ENCODE results near the gene CAMK2N1. TPM values are rescaled to one million over a fixed set of nuclear protein-coding genes. Genes with fewer than 3 reads are reported as not detected.

The CAMK2N1 gene
- total RNA-seq, 1 donor from 2014 or later = 0.18 TPM

- no peak overlapping the region for H3K27ac Mint-ChIP-seq
- POLR2A ChIA-PET = no interaction called here
- CTCF ChIA-PET = interaction anchor here (0.6 to 2.6 kb wide), 12 partner anchors 8 to 576 kb away, joined by 3 to 56 read pairs (median 3); partner anchors contain the start of gene CAMK2N1
- TF ChIP-seq, protein P1, sequence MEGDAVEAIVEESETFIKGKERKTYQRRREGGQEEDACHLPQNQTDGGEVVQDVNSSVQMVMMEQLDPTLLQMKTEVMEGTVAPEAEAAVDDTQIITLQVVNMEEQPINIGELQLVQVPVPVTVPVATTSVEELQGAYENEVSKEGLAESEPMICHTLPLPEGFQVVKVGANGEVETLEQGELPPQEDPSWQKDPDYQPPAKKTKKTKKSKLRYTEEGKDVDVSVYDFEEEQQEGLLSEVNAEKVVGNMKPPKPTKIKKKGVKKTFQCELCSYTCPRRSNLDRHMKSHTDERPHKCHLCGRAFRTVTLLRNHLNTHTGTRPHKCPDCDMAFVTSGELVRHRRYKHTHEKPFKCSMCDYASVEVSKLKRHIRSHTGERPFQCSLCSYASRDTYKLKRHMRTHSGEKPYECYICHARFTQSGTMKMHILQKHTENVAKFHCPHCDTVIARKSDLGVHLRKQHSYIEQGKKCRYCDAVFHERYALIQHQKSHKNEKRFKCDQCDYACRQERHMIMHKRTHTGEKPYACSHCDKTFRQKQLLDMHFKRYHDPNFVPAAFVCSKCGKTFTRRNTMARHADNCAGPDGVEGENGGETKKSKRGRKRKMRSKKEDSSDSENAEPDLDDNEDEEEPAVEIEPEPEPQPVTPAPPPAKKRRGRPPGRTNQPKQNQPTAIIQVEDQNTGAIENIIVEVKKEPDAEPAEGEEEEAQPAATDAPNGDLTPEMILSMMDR (IDR thresholded peaks at IDR 0.05) = peak; percentile 95
- H3K4me3 Mint-ChIP-seq = no peak overlapping the region
- intact Hi-C loops (cut with micrococcal nuclease) = loop anchor here (1.0 to 10.0 kb wide), 9 partner anchors 117 to 609 kb away; partner anchors contain the start of gene OTUD3
- peak; percentile 96 for ATAC-seq (ENCODE audit: low read depth)
- H3K4me1 Mint-ChIP-seq = peaks cover 4% of the 10 kb centered on the region
- DNase-seq = peak; percentile 79
- H3K9me3 Mint-ChIP-seq = no peaks in the 10 kb centered on the region
- peaks cover 19% of the 10 kb centered on the region for H3K36me3 Mint-ChIP-seq (ENCODE audit: low read depth)
- H3K27me3 Mint-ChIP-seq = peaks cover 4% of the 10 kb centered on the region
These were observed 8.0 kb upstream of the CAMK2N1 start for GRCh38 chr1:20493839-20494608.

GRCh38 chr1:20493309-20493708, 7.3 kb upstream of the CAMK2N1 start:
- H3K27me3 Mint-ChIP-seq = peaks cover 11% of the 10 kb centered on the region
- H3K4me1 Mint-ChIP-seq = peaks cover 4% of the 10 kb centered on the region
- DNase-seq (no peak), ATAC-seq (ENCODE audit: low read depth) (no peak)
- ChIA-PET POLR2A (no interaction called here), CTCF (interaction anchor here (0.6 to 2.6 kb wide), 9 partner anchors 9 to 575 kb away, joined by 3 to 56 read pairs (median 3); no protein-coding TSS in a partner anchor)
- H3K9me3 Mint-ChIP-seq = no peaks in the 10 kb centered on the region
- TF ChIP-seq, protein P1 (IDR thresholded peaks at IDR 0.05) = no peak
- intact Hi-C loops (cut with micrococcal nuclease) = loop anchor here (1.0 to 10.0 kb wide), 8 partner anchors 116 to 609 kb away; partner anchors contain the start of gene OTUD3
- H3K36me3 Mint-ChIP-seq (ENCODE audit: low read depth) = peaks cover 12% of the 10 kb centered on the region
- H3K4me3 Mint-ChIP-seq = no peak overlapping the region
- no peak overlapping the region for H3K27ac Mint-ChIP-seq

- ChIA-PET CTCF (interaction anchor here (1.0 to 2.2 kb wide), 5 partner anchors 10 to 281 kb away, joined by 3 to 9 read pairs (median 4); no protein-coding TSS in a partner anchor), POLR2A (no interaction called here)
- Mint-ChIP-seq H3K4me1 (peaks cover 4% of the 10 kb centered on the region), H3K36me3 (ENCODE audit: low read depth) (peaks cover 10% of the 10 kb centered on the region), H3K27me3 (peaks cover 17% of the 10 kb centered on the region), H3K27ac (no peak overlapping the region), H3K9me3 (no peaks in the 10 kb centered on the region), H3K4me3 (no peak overlapping the region)
- TF ChIP-seq, protein P1 (IDR thresholded peaks at IDR 0.05) = no peak
- ATAC-seq (ENCODE audit: low read depth) = no peak
- intact Hi-C loops (cut with micrococcal nuclease) = loop anchor here (1.0 to 10.0 kb wide), 8 partner anchors 115 to 608 kb away; partner anchors contain the start of gene OTUD3
- no peak for DNase-seq
These were observed 6.7 kb upstream of the CAMK2N1 start for GRCh38 chr1:20492751-20493150.

DNA sequence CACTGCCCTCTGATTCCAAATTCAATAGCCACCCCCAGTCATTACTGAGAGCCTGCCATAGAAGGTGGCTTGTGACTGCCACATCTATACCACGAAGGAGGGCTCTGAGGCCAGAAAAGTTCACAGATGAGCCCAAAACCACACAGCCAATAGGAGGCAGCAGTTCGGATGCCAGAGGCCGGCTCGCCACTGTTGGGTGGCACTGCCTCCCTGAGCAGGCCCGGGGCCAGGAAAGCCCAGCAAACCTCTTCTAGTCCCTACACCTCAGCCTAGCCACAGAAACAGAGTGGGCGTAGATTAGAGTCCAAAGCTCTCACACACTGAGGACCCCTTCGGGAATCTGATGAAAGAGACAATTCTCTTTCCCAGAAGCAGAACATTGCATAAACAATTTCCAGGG, 5.9 kb upstream of the CAMK2N1 start:
- Mint-ChIP-seq H3K9me3 (no peaks in the 10 kb centered on the region), H3K4me1 (peaks cover 6% of the 10 kb centered on the region), H3K27me3 (peaks cover 25% of the 10 kb centered on the region), H3K27ac (no peak overlapping the region), H3K4me3 (no peak overlapping the region), H3K36me3 (ENCODE audit: low read depth) (peaks cover 4% of the 10 kb centered on the region)
- POLR2A ChIA-PET = no interaction called here
- DNase-seq (no peak), ATAC-seq (ENCODE audit: low read depth) (no peak)
- intact Hi-C loops (cut with micrococcal nuclease) = loop anchor here (2.0 to 10.0 kb wide), 4 partner anchors 260 to 607 kb away; partner anchors contain the start of gene OTUD3
- TF ChIP-seq, protein P1 (IDR thresholded peaks at IDR 0.05) = no peak
- CTCF ChIA-PET = interaction anchor here (1.0 to 2.2 kb wide), 5 partner anchors 9 to 280 kb away, joined by 3 to 9 read pairs (median 4); no protein-coding TSS in a partner anchor

DNA sequence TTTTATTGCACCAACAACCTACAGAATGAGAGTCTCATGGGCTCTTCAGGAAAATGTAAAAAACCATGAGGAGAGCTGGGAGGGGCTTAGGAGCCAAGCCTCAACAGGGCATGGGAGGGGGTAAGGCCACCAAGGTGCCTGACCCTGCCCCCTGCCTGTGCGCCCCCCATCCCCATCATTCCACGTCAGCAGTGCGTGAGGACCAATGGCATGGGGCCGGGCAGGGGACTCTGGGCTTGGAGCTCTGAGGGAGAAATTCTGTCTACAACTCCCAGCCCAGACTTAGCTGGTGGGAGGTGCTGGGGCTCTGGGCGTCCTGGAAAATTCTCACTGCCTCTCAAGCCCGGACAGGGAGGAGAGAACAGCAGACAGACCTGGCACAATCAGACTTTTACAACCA, 5.2 kb upstream of the CAMK2N1 start:
- Mint-ChIP-seq H3K27ac (no peak overlapping the region), H3K4me3 (no peak overlapping the region), H3K4me1 (peaks cover 7% of the 10 kb centered on the region), H3K9me3 (no peaks in the 10 kb centered on the region), H3K36me3 (ENCODE audit: low read depth) (no peaks in the 10 kb centered on the region), H3K27me3 (peaks cover 25% of the 10 kb centered on the region)
- ATAC-seq (ENCODE audit: low read depth) (no peak), DNase-seq (no peak)
- intact Hi-C loops (cut with micrococcal nuclease) = loop anchor here (5.0 to 10.0 kb wide), 3 partner anchors 259 to 606 kb away; partner anchors contain the start of gene OTUD3
- ChIA-PET CTCF (interaction anchor here (1.5 to 2.2 kb wide), 3 partner anchors 8 to 278 kb away, joined by 3 to 9 read pairs (median 5); no protein-coding TSS in a partner anchor), POLR2A (no interaction called here)
- TF ChIP-seq, protein P1 (IDR thresholded peaks at IDR 0.05) = no peak
